ENCODE measurements around the gene PTPRD.

PTPRD gene

DNA sequence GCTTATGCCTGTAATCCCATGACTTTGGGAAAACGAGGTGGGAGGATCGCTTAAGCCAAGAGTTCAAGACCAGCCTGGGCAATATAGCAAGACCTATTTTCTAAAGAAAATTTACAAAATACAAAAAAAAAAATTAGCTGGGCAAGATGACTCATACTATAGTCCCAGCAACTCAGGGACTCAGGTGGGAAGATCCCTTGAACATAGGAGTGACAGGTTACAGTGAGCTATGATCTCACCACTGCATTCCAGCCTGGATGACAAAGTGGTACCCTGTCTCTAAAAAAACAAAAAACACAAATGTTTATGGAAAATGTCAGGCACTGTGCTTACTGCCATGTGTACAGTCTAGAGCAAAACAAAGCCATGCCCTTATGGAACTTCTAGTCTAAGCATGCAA, 1989.9 kb downstream of the PTPRD start:
- no peak for DNase-seq (ENCODE audit: low read depth)
- TF ChIP-seq, protein P1, sequence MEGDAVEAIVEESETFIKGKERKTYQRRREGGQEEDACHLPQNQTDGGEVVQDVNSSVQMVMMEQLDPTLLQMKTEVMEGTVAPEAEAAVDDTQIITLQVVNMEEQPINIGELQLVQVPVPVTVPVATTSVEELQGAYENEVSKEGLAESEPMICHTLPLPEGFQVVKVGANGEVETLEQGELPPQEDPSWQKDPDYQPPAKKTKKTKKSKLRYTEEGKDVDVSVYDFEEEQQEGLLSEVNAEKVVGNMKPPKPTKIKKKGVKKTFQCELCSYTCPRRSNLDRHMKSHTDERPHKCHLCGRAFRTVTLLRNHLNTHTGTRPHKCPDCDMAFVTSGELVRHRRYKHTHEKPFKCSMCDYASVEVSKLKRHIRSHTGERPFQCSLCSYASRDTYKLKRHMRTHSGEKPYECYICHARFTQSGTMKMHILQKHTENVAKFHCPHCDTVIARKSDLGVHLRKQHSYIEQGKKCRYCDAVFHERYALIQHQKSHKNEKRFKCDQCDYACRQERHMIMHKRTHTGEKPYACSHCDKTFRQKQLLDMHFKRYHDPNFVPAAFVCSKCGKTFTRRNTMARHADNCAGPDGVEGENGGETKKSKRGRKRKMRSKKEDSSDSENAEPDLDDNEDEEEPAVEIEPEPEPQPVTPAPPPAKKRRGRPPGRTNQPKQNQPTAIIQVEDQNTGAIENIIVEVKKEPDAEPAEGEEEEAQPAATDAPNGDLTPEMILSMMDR (conservative IDR thresholded peaks at IDR 0.05; ENCODE audit: low read depth, low read length): no peak
- H3K4me3 ChIP-seq (ENCODE audit: low read depth, low read length): no peak overlapping the region

DNA sequence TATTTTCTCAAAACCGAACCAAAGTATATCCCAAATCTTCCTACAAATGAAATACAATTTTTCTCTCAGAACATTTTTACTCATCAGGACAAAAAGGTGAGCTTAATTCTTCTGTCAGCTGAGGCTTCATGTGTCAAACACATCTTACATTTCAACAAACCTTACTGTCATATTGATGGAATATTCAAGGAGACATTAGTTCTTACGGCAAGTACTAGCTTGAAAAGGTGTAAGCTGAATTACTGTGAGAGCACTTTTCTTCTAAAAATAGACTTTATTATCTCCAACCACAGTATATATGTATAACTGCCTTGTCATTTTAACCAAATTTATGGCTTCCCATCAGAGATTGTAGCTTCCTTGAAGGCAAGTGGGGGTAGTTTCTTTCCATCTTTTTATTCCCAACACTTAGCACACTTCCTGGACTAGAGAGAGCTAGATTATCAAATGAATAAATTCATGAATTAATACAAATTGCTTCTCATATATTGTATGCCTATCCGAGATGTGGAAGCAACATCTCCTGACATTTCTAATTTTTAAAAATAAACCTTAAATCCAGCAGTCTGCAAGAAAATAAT, 1990.5 kb downstream of the PTPRD start:
- no peak for DNase-seq (ENCODE audit: low read depth)
- no peak overlapping the region for H3K4me3 ChIP-seq (ENCODE audit: low read depth, low read length)
- TF ChIP-seq, protein P1 (conservative IDR thresholded peaks at IDR 0.05; ENCODE audit: low read depth, low read length): no peak

DNA sequence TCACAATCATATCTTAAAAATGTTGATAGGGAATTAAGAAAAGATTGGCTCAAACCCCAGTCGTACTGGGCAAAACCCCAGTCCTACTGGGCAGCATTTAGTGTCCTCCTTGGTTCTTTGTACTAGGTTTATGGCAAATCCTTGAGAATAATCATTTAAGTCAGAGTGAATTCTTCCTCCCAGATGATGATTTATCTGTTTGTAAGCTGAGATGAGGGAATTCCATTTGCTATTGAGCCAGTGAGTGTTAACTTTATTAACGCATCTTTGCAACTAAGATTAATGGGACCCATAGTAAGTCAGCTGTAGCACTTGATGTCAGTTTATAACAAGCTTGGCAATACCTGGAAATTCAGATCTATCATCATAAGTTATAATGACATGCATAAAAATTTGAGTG, 1991.4 kb downstream of the PTPRD start:
- DNase-seq (ENCODE audit: low read depth): no peak
- H3K4me3 ChIP-seq (ENCODE audit: low read depth, low read length): no peak overlapping the region
- TF ChIP-seq, protein P1 (conservative IDR thresholded peaks at IDR 0.05; ENCODE audit: low read depth, low read length): no peak

DNA sequence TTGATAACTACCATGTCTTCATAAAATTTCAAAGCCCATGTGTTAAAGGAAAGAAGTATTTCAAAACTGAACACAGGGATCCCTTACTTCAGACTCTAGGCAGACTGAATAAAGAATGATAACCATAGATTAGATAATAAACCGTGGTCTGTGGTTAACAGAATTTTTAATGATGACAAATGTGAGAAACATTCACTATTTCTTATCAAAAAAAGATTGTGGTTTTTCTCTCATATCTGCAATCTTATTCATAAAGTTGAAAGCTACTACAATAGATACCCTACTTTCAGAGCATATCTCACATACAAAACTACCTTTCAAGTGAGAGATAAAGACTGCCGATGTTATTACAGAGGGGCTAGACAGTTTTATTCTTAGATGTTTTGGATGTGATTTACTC, 1996.4 kb downstream of the PTPRD start:
- DNase-seq (ENCODE audit: low read depth): peak; percentile 13
- TF ChIP-seq, protein P1 (conservative IDR thresholded peaks at IDR 0.05; ENCODE audit: low read depth, low read length): no peak
- H3K4me3 ChIP-seq (ENCODE audit: low read depth, low read length): no peak overlapping the region

- no peak for DNase-seq (ENCODE audit: low read depth)
- no peak overlapping the region for H3K4me3 ChIP-seq (ENCODE audit: low read depth, low read length)
- TF ChIP-seq, protein P1 (conservative IDR thresholded peaks at IDR 0.05; ENCODE audit: low read depth, low read length): no peak
Observed at GRCh38 chr9:8614926-8615440, 1997.8 kb downstream of the PTPRD start.

DNA sequence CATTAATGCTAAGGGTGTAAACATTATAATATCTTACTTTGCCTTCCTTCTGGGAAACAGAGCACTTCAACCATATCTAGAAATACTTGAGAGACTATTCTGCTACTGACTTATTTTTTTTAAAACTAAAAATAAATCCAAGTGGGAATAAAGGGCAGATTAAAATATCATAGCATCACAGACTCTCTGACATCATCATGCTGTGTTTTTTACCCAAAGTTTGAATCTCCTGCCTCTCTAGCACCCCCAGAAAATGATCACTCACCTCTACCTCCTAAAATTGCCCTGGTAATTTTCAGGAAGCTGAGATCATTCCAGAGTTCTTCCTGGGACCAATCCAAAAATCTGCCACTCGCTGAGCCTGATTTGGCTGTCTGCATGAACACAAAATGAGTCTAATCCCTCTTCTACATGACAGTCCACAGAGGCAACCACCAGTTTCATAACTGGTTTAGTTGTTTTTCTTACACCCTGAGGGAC, 1999.4 kb downstream of the PTPRD start:
- no peak overlapping the region for H3K4me3 ChIP-seq (ENCODE audit: low read depth, low read length)
- TF ChIP-seq, protein P1 (conservative IDR thresholded peaks at IDR 0.05; ENCODE audit: low read depth, low read length): no peak
- DNase-seq (ENCODE audit: low read depth): no peak

DNA sequence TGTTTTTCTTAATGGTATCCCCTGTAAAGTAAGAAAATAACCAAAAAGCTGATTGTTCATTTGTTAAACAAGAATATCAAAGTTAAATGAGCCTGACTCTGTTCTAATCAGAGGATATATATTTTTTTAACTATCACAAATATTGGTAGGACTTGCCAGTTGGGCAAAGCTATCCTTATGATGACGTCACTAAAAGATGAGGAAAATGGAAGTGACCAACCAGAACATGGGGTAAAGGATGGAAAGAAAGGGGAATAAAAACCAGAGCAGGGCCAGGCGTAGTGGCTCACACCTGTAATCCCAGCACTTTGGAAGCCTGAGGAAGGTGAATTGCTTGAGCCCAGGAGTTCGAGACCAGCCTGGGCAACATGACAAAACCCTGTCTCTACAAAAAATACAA, 2001.6 kb downstream of the PTPRD start:
- no peak for DNase-seq (ENCODE audit: low read depth)
- TF ChIP-seq, protein P1 (conservative IDR thresholded peaks at IDR 0.05; ENCODE audit: low read depth, low read length): no peak

More for the DNA sequence above, 2001.6 kb downstream of the PTPRD start:
- no peak overlapping the region for H3K4me3 ChIP-seq (ENCODE audit: low read depth, low read length)

Measured in choroid plexus epithelial cell (primary cell).